ENCODE measurements around the gene LRRFIP1.

LRRFIP1 gene

GRCh38 chr2:237616734-237617586, 10.4 kb upstream of the LRRFIP1 start:
- DNase-seq (ENCODE audit: low spot score), result no peak

- no peak for DNase-seq (ENCODE audit: low spot score)
Measured at GRCh38 chr2:237617587-237617982, 9.8 kb upstream of the LRRFIP1 start.

- DNase-seq (ENCODE audit: low spot score), result no peak
Measured at GRCh38 chr2:237618449-237618848, 8.9 kb upstream of the LRRFIP1 start.

GRCh38 chr2:237623428-237624403, 3.7 kb upstream of the LRRFIP1 start:
- DNase-seq (ENCODE audit: low spot score), result no peak

GRCh38 chr2:237624565-237624964, 2.8 kb upstream of the LRRFIP1 start:
- no peak for DNase-seq (ENCODE audit: low spot score)

GRCh38 chr2:237625216-237625705, 2.1 kb upstream of the LRRFIP1 start:
- no peak for DNase-seq (ENCODE audit: low spot score)

GRCh38 chr2:237625777-237626176, 1.6 kb upstream of the LRRFIP1 start:
- DNase-seq (ENCODE audit: low spot score), result no peak

GRCh38 chr2:237626813-237627440, 460 bp upstream of the LRRFIP1 start:
- DNase-seq (ENCODE audit: low spot score), result no peak

GRCh38 chr2:237628247-237629187, 1.1 kb downstream of the LRRFIP1 start:
- DNase-seq (ENCODE audit: low spot score), result no peak

- DNase-seq (ENCODE audit: low spot score), result no peak
Measured at GRCh38 chr2:237629188-237629534, 1.8 kb downstream of the LRRFIP1 start.

- no peak for DNase-seq (ENCODE audit: low spot score)
Measured at GRCh38 chr2:237629739-237630138, 2.4 kb downstream of the LRRFIP1 start.

- DNase-seq (ENCODE audit: low spot score), result no peak
Measured at GRCh38 chr2:237630216-237631000, 3.0 kb downstream of the LRRFIP1 start.

GRCh38 chr2:237631007-237631785, 3.8 kb downstream of the LRRFIP1 start:
- no peak for DNase-seq (ENCODE audit: low spot score)

GRCh38 chr2:237631801-237632585, 4.6 kb downstream of the LRRFIP1 start:
- DNase-seq (ENCODE audit: low spot score), result no peak

GRCh38 chr2:237633061-237633561, 5.7 kb downstream of the LRRFIP1 start:
- DNase-seq (ENCODE audit: low spot score), result no peak

- no peak for DNase-seq (ENCODE audit: low spot score)
Measured at GRCh38 chr2:237636578-237636977, 9.2 kb downstream of the LRRFIP1 start.

GRCh38 chr2:237637429-237638135, 10.2 kb downstream of the LRRFIP1 start:
- no peak for DNase-seq (ENCODE audit: low spot score)

GRCh38 chr2:237638176-237638575, 10.8 kb downstream of the LRRFIP1 start:
- DNase-seq (ENCODE audit: low spot score), result no peak

Data from activated CD4-positive, alpha-beta T cell treated with anti-CD3 and anti-CD28 coated beads, Interleukin-2, Interleukin-4, amounts not matched to agents 100 ng/mL and 50 ng/mL, durations not matched to agents 16 hours and 8 hours (primary cell).